Measurements from ENCODE around the gene EML1.

EML1 gene

GRCh38 chr14:99876406-99876805 lies 83.2 kb downstream of the EML1 start:
- H3K9me3 ChIP-seq (ENCODE audit: control insufficient read depth, low read length), result no peaks in the 10 kb centered on the region
- H3K4me1 ChIP-seq (ENCODE audit: control insufficient read depth, insufficient read depth, low read length, poor library complexity, severe bottlenecking), result no peaks in the 10 kb centered on the region
- H3K27me3 ChIP-seq (replicated peaks; ENCODE audit: control insufficient read depth, insufficient read depth, low read length, poor library complexity, severe bottlenecking), result no peaks in the 10 kb centered on the region
- H3K27ac ChIP-seq (ENCODE audit: insufficient read depth, low read length, poor library complexity, severe bottlenecking), result no peak overlapping the region
- H3K36me3 ChIP-seq (ENCODE audit: control insufficient read depth, insufficient read depth, low read length), result no peaks in the 10 kb centered on the region
- no peak overlapping the region for H3K4me3 ChIP-seq (ENCODE audit: insufficient read depth, low read depth, low read length, poor library complexity, severe bottlenecking)
- no peak for DNase-seq

- H3K27ac ChIP-seq (ENCODE audit: insufficient read depth, low read length, poor library complexity, severe bottlenecking), result no peak overlapping the region
- no peak overlapping the region for H3K4me3 ChIP-seq (ENCODE audit: insufficient read depth, low read depth, low read length, poor library complexity, severe bottlenecking)
- DNase-seq, result no peak
- H3K4me1 ChIP-seq (ENCODE audit: control insufficient read depth, insufficient read depth, low read length, poor library complexity, severe bottlenecking), result no peaks in the 10 kb centered on the region
- H3K9me3 ChIP-seq (ENCODE audit: control insufficient read depth, low read length), result no peaks in the 10 kb centered on the region
- H3K27me3 ChIP-seq (replicated peaks; ENCODE audit: control insufficient read depth, insufficient read depth, low read length, poor library complexity, severe bottlenecking), result no peaks in the 10 kb centered on the region
- H3K36me3 ChIP-seq (ENCODE audit: control insufficient read depth, insufficient read depth, low read length), result no peaks in the 10 kb centered on the region
Measured at GRCh38 chr14:99878563-99878962, 85.3 kb downstream of the EML1 start.

GRCh38 chr14:99879401-99880295 lies 86.4 kb downstream of the EML1 start:
- Histone ChIP-seq H3K4me3 (ENCODE audit: insufficient read depth, low read depth, low read length, poor library complexity, severe bottlenecking) (no peak overlapping the region), H3K9me3 (ENCODE audit: control insufficient read depth, low read length) (no peaks in the 10 kb centered on the region), H3K27me3 (replicated peaks; ENCODE audit: control insufficient read depth, insufficient read depth, low read length, poor library complexity, severe bottlenecking) (no peaks in the 10 kb centered on the region), H3K4me1 (ENCODE audit: control insufficient read depth, insufficient read depth, low read length, poor library complexity, severe bottlenecking) (no peaks in the 10 kb centered on the region), H3K27ac (ENCODE audit: insufficient read depth, low read length, poor library complexity, severe bottlenecking) (no peak overlapping the region), H3K36me3 (ENCODE audit: control insufficient read depth, insufficient read depth, low read length) (no peaks in the 10 kb centered on the region)
- no peak for DNase-seq

- no peak for DNase-seq
- Histone ChIP-seq H3K27ac (ENCODE audit: insufficient read depth, low read length, poor library complexity, severe bottlenecking) (no peak overlapping the region), H3K4me1 (ENCODE audit: control insufficient read depth, insufficient read depth, low read length, poor library complexity, severe bottlenecking) (no peaks in the 10 kb centered on the region), H3K36me3 (ENCODE audit: control insufficient read depth, insufficient read depth, low read length) (no peaks in the 10 kb centered on the region), H3K27me3 (replicated peaks; ENCODE audit: control insufficient read depth, insufficient read depth, low read length, poor library complexity, severe bottlenecking) (no peaks in the 10 kb centered on the region), H3K9me3 (ENCODE audit: control insufficient read depth, low read length) (no peaks in the 10 kb centered on the region), H3K4me3 (ENCODE audit: insufficient read depth, low read depth, low read length, poor library complexity, severe bottlenecking) (no peak overlapping the region)
Measured at GRCh38 chr14:99880651-99881420, 87.6 kb downstream of the EML1 start.

GRCh38 chr14:99883866-99884650 lies 90.8 kb downstream of the EML1 start:
- Histone ChIP-seq H3K27me3 (replicated peaks; ENCODE audit: control insufficient read depth, insufficient read depth, low read length, poor library complexity, severe bottlenecking) (no peaks in the 10 kb centered on the region), H3K4me3 (ENCODE audit: insufficient read depth, low read depth, low read length, poor library complexity, severe bottlenecking) (no peak overlapping the region), H3K9me3 (ENCODE audit: control insufficient read depth, low read length) (no peaks in the 10 kb centered on the region), H3K36me3 (ENCODE audit: control insufficient read depth, insufficient read depth, low read length) (no peaks in the 10 kb centered on the region), H3K4me1 (ENCODE audit: control insufficient read depth, insufficient read depth, low read length, poor library complexity, severe bottlenecking) (no peaks in the 10 kb centered on the region), H3K27ac (ENCODE audit: insufficient read depth, low read length, poor library complexity, severe bottlenecking) (no peak overlapping the region)
- DNase-seq, result no peak

- H3K27me3 ChIP-seq (replicated peaks; ENCODE audit: control insufficient read depth, insufficient read depth, low read length, poor library complexity, severe bottlenecking), result no peaks in the 10 kb centered on the region
- no peaks in the 10 kb centered on the region for H3K9me3 ChIP-seq (ENCODE audit: control insufficient read depth, low read length)
- H3K4me3 ChIP-seq (ENCODE audit: insufficient read depth, low read depth, low read length, poor library complexity, severe bottlenecking), result no peak overlapping the region
- no peaks in the 10 kb centered on the region for H3K4me1 ChIP-seq (ENCODE audit: control insufficient read depth, insufficient read depth, low read length, poor library complexity, severe bottlenecking)
- H3K36me3 ChIP-seq (ENCODE audit: control insufficient read depth, insufficient read depth, low read length), result no peaks in the 10 kb centered on the region
- peak in 1 of 3 donors; percentile 14 for DNase-seq
- no peak overlapping the region for H3K27ac ChIP-seq (ENCODE audit: insufficient read depth, low read length, poor library complexity, severe bottlenecking)
Measured at GRCh38 chr14:99884834-99885648, 91.8 kb downstream of the EML1 start.

GRCh38 chr14:99885649-99885958 lies 92.4 kb downstream of the EML1 start:
- Histone ChIP-seq H3K27ac (ENCODE audit: insufficient read depth, low read length, poor library complexity, severe bottlenecking) (no peak overlapping the region), H3K27me3 (replicated peaks; ENCODE audit: control insufficient read depth, insufficient read depth, low read length, poor library complexity, severe bottlenecking) (no peaks in the 10 kb centered on the region), H3K36me3 (ENCODE audit: control insufficient read depth, insufficient read depth, low read length) (no peaks in the 10 kb centered on the region), H3K4me1 (ENCODE audit: control insufficient read depth, insufficient read depth, low read length, poor library complexity, severe bottlenecking) (no peaks in the 10 kb centered on the region), H3K9me3 (ENCODE audit: control insufficient read depth, low read length) (no peaks in the 10 kb centered on the region), H3K4me3 (ENCODE audit: insufficient read depth, low read depth, low read length, poor library complexity, severe bottlenecking) (no peak overlapping the region)
- DNase-seq, result no peak

- no peak overlapping the region for H3K27ac ChIP-seq (ENCODE audit: insufficient read depth, low read length, poor library complexity, severe bottlenecking)
- no peak for DNase-seq
- H3K4me3 ChIP-seq (ENCODE audit: insufficient read depth, low read depth, low read length, poor library complexity, severe bottlenecking), result no peak overlapping the region
- H3K27me3 ChIP-seq (replicated peaks; ENCODE audit: control insufficient read depth, insufficient read depth, low read length, poor library complexity, severe bottlenecking), result no peaks in the 10 kb centered on the region
- no peaks in the 10 kb centered on the region for H3K36me3 ChIP-seq (ENCODE audit: control insufficient read depth, insufficient read depth, low read length)
- no peaks in the 10 kb centered on the region for H3K9me3 ChIP-seq (ENCODE audit: control insufficient read depth, low read length)
- no peaks in the 10 kb centered on the region for H3K4me1 ChIP-seq (ENCODE audit: control insufficient read depth, insufficient read depth, low read length, poor library complexity, severe bottlenecking)
Measured at GRCh38 chr14:99887407-99887806, 94.2 kb downstream of the EML1 start.

- Histone ChIP-seq H3K9me3 (ENCODE audit: control insufficient read depth, low read length) (no peaks in the 10 kb centered on the region), H3K4me1 (ENCODE audit: control insufficient read depth, insufficient read depth, low read length, poor library complexity, severe bottlenecking) (no peaks in the 10 kb centered on the region), H3K27ac (ENCODE audit: insufficient read depth, low read length, poor library complexity, severe bottlenecking) (no peak overlapping the region), H3K27me3 (replicated peaks; ENCODE audit: control insufficient read depth, insufficient read depth, low read length, poor library complexity, severe bottlenecking) (no peaks in the 10 kb centered on the region), H3K4me3 (ENCODE audit: insufficient read depth, low read depth, low read length, poor library complexity, severe bottlenecking) (no peak overlapping the region), H3K36me3 (ENCODE audit: control insufficient read depth, insufficient read depth, low read length) (no peaks in the 10 kb centered on the region)
- DNase-seq, result no peak
Measured at GRCh38 chr14:99888149-99888548, 94.9 kb downstream of the EML1 start.
